ENCODE data around the gene S1PR2.

- TF ChIP-seq POLR2A (IDR thresholded peaks at IDR 0.05) (no peak), CTCF (IDR thresholded peaks at IDR 0.05 in 4 of 5, conservative IDR thresholded peaks at IDR 0.05 in 1 of 5) (no peak)
Observed at GRCh38 chr19:10211061-10211460, 20.1 kb downstream of the S1PR2 start.
